Spleen (tissue), 11 donors: ENCODE measurements around the gene PTPRM. TPM values are rescaled to one million over a fixed set of nuclear protein-coding genes. Genes with fewer than 3 reads are reported as not detected.
A peak's percentile ranks its signal among the peaks of the same experiment; 100 is the strongest.

Source experiments
- DNase-seq: peaks from one replicate; pipeline ENCODE4 v3.0.0-alpha.2; 2020
- H3K27ac ChIP-seq, 8 donors: fragments of 200-600 bp; sonication (generic) in 7 of 8; 1 replicate in 4 of 8; 2 replicates in 4 of 8; pipeline versions ENCODE4 v1.5.0 to v1.8.0; 2016 to 2021; ENCODE audit warnings: inconsistent platforms in 4 of 8, mild to moderate bottlenecking in 4 of 8, moderate library complexity in 1 of 8
- H3K27me3 ChIP-seq, 7 donors: fragments of 200-600 bp; sonication (generic) in 6 of 7; replicated peaks in 1 of 7; 1 replicate in 4 of 7; 2 replicates in 3 of 7; pipeline versions ENCODE4 v1.5.0 to v1.8.0; 2016 to 2021; ENCODE audit warnings: inconsistent platforms in 3 of 7, mild to moderate bottlenecking in 1 of 7
- H3K36me3 ChIP-seq, 6 donors: fragments of 200-600 bp; sonication (generic) in 5 of 6; 1 replicate in 4 of 6; 2 replicates in 2 of 6; pipeline versions ENCODE4 v1.5.0 to v1.8.0; 2016 to 2021; ENCODE audit warnings: inconsistent platforms in 2 of 6
- H3K4me1 ChIP-seq, 6 donors: fragments of 200-600 bp; sonication (generic) in 5 of 6; 1 replicate in 3 of 6; 2 replicates in 3 of 6; pipeline versions ENCODE4 v1.5.0 to v1.8.0; 2016 to 2021; ENCODE audit warnings: inconsistent platforms in 3 of 6
- H3K4me3 ChIP-seq, 8 donors: fragments of 200-600 bp; sonication (generic) in 7 of 8; 1 replicate in 4 of 8; 2 replicates in 4 of 8; pipeline versions ENCODE4 v1.5.0 to v1.8.0; 2016 to 2021; ENCODE audit warnings: inconsistent platforms in 4 of 8, mild to moderate bottlenecking in 4 of 8, moderate library complexity in 2 of 8
- H3K9me3 ChIP-seq, 8 donors: fragments of 200-600 bp; sonication (generic) in 7 of 8; 1 replicate in 4 of 8; 2 replicates in 4 of 8; pipeline versions ENCODE4 v1.5.0 to v1.8.0; 2016 to 2021; ENCODE audit warnings: inconsistent platforms in 4 of 8
- POLR2A ChIP-seq, 3 donors: fragments of 450-650 bp; IDR thresholded peaks; one replicate each; pipeline ENCODE4 v1.5.1; 2017; ENCODE audit warnings: antibody characterized with exemption in 3 of 3, mild to moderate bottlenecking in 1 of 3
- POLR2AphosphoS5 ChIP-seq, 3 donors: sonication (generic); formaldehyde crosslinking; IDR thresholded peaks; one replicate each; pipeline ENCODE4 v1.5.1; 2017; ENCODE audit warnings: antibody characterized with exemption in 3 of 3
- WGBS, 5 donors: extraction: QIAGEN DNeasy Blood & Tissue Kit in 3 of 5; methylation state at CpG; one replicate each; pipeline versions ENCODE4 v1.1.5 to v1.1.7; 2013 to 2018; 5-methylcytosine and 5-hydroxymethylcytosine counted together
- intact Hi-C: fragments of 100-400 bp; cut with DNase I; formaldehyde crosslinking; loops from one replicate; pipeline ENCODE4 v1.15.0; 2023; ENCODE audit warnings: low total_unique reads
- polyA plus RNA-seq, 3 donors: library from polyadenylated mRNA; stranded (reverse); fragments of 200-250 nt; gene quantifications; one replicate each; pipeline ENCODE4 v1.2.1, GENCODE V29; 2013
- total RNA-seq, 7 donors: library from RNA; depleted of rRNA in 3 of 7; stranded (reverse); fragments of >200 nt in 3 of 7; fragmentation: NEBNext Ultra II Directional in 4 of 7; extraction: Animal tissue kit (Norgen Biotek cat#: 25700) in 4 of 7; gene quantifications; one replicate each; pipeline versions ENCODE4 v1.1.0 to v1.2.1, GENCODE V29; 2016 to 2021
- TF ChIP-seq, protein P1 (sequence below), 11 experiments: fragments of 200-600 bp in 7 of 11; fragments of 450-650 bp in 4 of 11; sonication (generic) in 4 of 11; IDR thresholded peaks in 8 of 11; conservative IDR thresholded peaks in 3 of 11; 1 replicate in 7 of 11; 2 replicates in 4 of 11; pipeline versions ENCODE4 v1.4.0 to v1.8.0; 2016 to 2021; ENCODE audit warnings: antibody characterized with exemption in 11 of 11, inconsistent platforms in 4 of 11, mild to moderate bottlenecking in 1 of 11
- donor health status: healthy with polysubstance abuse.
- donor health status: DM: no; HTN: no; CAD: no; lungs with moderate emphysema.
- donor health status: DM: no; HTN: no; CAD: no.
- donor health status: Bipolar disorder and iron deficiency.
- donor health status: healthy.
- donor health status: DM: no; HTN: no; CAD: no.
- donor health status: DM: yes; HTN: yes; CAD: no.

Gene PTPRM
- total and polyA plus RNA-seq, 10 donors: 23.5 to 97.8 (median 62.8) TPM

GRCh38 chr18:7558769-7559168, 8.3 kb upstream of the PTPRM start:
- intact Hi-C loops: no loop called here

DNA sequence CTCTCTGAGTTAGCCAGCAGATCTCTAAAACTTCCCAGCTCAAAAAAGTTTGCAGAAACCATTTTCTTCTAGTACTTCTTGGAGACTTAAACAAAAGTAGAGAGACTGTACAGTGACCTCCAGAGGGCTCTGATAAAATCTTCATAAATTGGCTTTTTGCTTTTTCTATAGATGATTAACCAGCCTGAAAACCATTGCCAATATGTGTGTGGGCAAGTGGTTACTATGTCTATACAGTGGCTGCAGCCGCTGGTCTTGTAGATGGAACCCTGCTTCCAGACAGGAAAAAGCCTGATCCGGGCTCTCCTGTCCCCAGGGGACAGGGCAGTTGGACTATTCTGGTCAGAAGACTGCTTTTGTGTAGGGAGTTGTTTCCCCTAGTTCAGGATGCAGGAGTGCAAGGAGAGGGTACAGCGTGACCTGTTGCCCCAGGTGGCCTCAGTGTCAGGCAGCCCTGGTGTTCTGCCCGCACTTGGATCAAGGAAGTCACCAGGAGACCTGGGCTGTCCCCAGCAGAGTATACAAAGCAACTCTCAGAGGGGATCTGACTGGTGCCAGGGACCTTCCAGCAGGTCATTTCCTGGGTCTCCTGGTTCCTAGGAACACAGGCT, 7.3 kb upstream of the PTPRM start:
- no peak for DNase-seq
- WGBS, 5 donors: 41 to 84% (median 75%) methylated on average over 3 to 4 of the region's 4 CpGs
- no peak overlapping the region for H3K27ac ChIP-seq
- H3K4me3 ChIP-seq: no peak overlapping the region
- no peaks in the 10 kb centered on the region for H3K9me3 ChIP-seq
- intact Hi-C loops: no loop called here
- peaks cover 0 to 9% (median 0%) of the 10 kb centered on the region in 7 donors for H3K27me3 ChIP-seq
- H3K4me1 ChIP-seq: peaks cover 0 to 7% (median 1%) of the 10 kb centered on the region in 6 donors
- H3K36me3 ChIP-seq: no peaks in the 10 kb centered on the region
- TF ChIP-seq POLR2A (IDR thresholded peaks at IDR 0.05): no peak

More at GRCh38 chr18:7558769-7559168, 8.3 kb upstream of the PTPRM start:
- TF ChIP-seq POLR2A (IDR thresholded peaks at IDR 0.05): no peak
- TF ChIP-seq, protein P1, sequence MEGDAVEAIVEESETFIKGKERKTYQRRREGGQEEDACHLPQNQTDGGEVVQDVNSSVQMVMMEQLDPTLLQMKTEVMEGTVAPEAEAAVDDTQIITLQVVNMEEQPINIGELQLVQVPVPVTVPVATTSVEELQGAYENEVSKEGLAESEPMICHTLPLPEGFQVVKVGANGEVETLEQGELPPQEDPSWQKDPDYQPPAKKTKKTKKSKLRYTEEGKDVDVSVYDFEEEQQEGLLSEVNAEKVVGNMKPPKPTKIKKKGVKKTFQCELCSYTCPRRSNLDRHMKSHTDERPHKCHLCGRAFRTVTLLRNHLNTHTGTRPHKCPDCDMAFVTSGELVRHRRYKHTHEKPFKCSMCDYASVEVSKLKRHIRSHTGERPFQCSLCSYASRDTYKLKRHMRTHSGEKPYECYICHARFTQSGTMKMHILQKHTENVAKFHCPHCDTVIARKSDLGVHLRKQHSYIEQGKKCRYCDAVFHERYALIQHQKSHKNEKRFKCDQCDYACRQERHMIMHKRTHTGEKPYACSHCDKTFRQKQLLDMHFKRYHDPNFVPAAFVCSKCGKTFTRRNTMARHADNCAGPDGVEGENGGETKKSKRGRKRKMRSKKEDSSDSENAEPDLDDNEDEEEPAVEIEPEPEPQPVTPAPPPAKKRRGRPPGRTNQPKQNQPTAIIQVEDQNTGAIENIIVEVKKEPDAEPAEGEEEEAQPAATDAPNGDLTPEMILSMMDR (IDR thresholded peaks at IDR 0.05 in 8 of 11, conservative IDR thresholded peaks at IDR 0.05 in 3 of 11): no peak
- TF ChIP-seq POLR2AphosphoS5 (IDR thresholded peaks at IDR 0.05): no peak
- H3K27me3 ChIP-seq: no peaks in the 10 kb centered on the region
- H3K9me3 ChIP-seq: no peaks in the 10 kb centered on the region
- no peak for DNase-seq
- no peak overlapping the region for H3K4me3 ChIP-seq
- H3K36me3 ChIP-seq: no peaks in the 10 kb centered on the region
- H3K27ac ChIP-seq: no peak overlapping the region
- WGBS, 5 donors: 75 to 96% (median 84%) methylated on average over 2 of the region's 2 CpGs
- peaks cover 0 to 7% (median 1%) of the 10 kb centered on the region in 6 donors for H3K4me1 ChIP-seq

GRCh38 chr18:7561909-7562460, 5.1 kb upstream of the PTPRM start:
- Histone ChIP-seq H3K36me3 (no peaks in the 10 kb centered on the region), H3K4me1 (peaks cover 5 to 20% (median 14%) of the 10 kb centered on the region in 6 donors), H3K4me3 (no peak overlapping the region), H3K9me3 (no peaks in the 10 kb centered on the region), H3K27me3 (peaks cover 0 to 30% (median 6%) of the 10 kb centered on the region in 7 donors), H3K27ac (peak overlapping the region in 4 of 8 donors; percentile 16 to 61 (median 32))
- intact Hi-C loops: no loop called here
- 67 to 83% (median 73%) methylated on average over 7 of the region's 7 CpGs for WGBS, 5 donors
- TF ChIP-seq POLR2A (IDR thresholded peaks at IDR 0.05): no peak
- no peak for TF ChIP-seq POLR2AphosphoS5 (IDR thresholded peaks at IDR 0.05)
- TF ChIP-seq, protein P1 (IDR thresholded peaks at IDR 0.05 in 8 of 11, conservative IDR thresholded peaks at IDR 0.05 in 3 of 11): no peak
- no peak for DNase-seq

DNA sequence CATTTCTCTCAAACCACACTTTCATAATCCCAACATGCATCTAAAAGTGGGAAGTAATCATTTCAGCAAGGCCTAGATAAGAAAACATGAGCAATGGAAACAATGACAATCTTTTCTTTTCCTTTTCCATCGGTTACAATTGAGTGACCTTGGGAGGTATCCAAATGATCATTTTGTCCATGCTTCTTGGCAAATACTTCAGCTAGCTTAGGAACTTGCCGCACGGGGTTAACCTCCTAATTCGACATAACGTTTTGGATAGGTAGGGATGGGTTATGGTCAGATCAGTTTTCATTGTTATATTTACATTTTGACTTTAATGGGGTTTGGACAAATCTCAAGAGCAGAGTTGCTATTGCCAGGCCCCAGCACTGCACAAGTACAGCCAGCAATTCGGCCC, 4.6 kb upstream of the PTPRM start:
- no peak overlapping the region for H3K4me3 ChIP-seq
- peak overlapping the region in 4 of 8 donors; percentile 16 to 61 (median 32) for H3K27ac ChIP-seq
- H3K9me3 ChIP-seq: no peaks in the 10 kb centered on the region
- peaks cover 5 to 22% (median 16%) of the 10 kb centered on the region in 6 donors for H3K4me1 ChIP-seq
- 67 to 79% (median 71%) methylated on average over 6 of the region's 6 CpGs for WGBS, 5 donors
- H3K36me3 ChIP-seq: no peaks in the 10 kb centered on the region
- H3K27me3 ChIP-seq: peaks cover 0 to 35% (median 8%) of the 10 kb centered on the region in 7 donors
- DNase-seq: no peak
- intact Hi-C loops: no loop called here
- no peak for TF ChIP-seq POLR2AphosphoS5 (IDR thresholded peaks at IDR 0.05)
- no peak for TF ChIP-seq POLR2A (IDR thresholded peaks at IDR 0.05)
- TF ChIP-seq, protein P1 (IDR thresholded peaks at IDR 0.05 in 8 of 11, conservative IDR thresholded peaks at IDR 0.05 in 3 of 11): no peak
